ENCODE measurements around the gene TMEM63C. TPM values are rescaled to one million over a fixed set of nuclear protein-coding genes. Genes with fewer than 3 reads are reported as not detected.

TMEM63C gene
- total RNA-seq, 1 donor from 2014 or later = 0.43 TPM

GRCh38 chr14:77248666-77249065, 67.1 kb downstream of the TMEM63C start:
- intact Hi-C loops (cut with micrococcal nuclease) = no loop called here

- intact Hi-C loops (cut with micrococcal nuclease) = no loop called here
These were observed 67.7 kb downstream of the TMEM63C start for GRCh38 chr14:77249286-77249685.

- intact Hi-C loops (cut with micrococcal nuclease) = no loop called here
These were observed 69.3 kb downstream of the TMEM63C start for GRCh38 chr14:77250927-77251326.

GRCh38 chr14:77251870-77252269, 70.3 kb downstream of the TMEM63C start:
- intact Hi-C loops (cut with micrococcal nuclease) = no loop called here

- intact Hi-C loops (cut with micrococcal nuclease) = no loop called here
These were observed 72.0 kb downstream of the TMEM63C start for GRCh38 chr14:77253333-77254190.

GRCh38 chr14:77256694-77257093, 75.1 kb downstream of the TMEM63C start:
- intact Hi-C loops (cut with micrococcal nuclease) = no loop called here

GRCh38 chr14:77257700-77258099, 76.1 kb downstream of the TMEM63C start:
- intact Hi-C loops (cut with micrococcal nuclease) = no loop called here

GRCh38 chr14:77258566-77258965, 77.0 kb downstream of the TMEM63C start:
- intact Hi-C loops (cut with micrococcal nuclease) = no loop called here

- intact Hi-C loops (cut with micrococcal nuclease) = no loop called here
These were observed 77.6 kb downstream of the TMEM63C start for GRCh38 chr14:77259025-77259715.

- intact Hi-C loops (cut with micrococcal nuclease) = no loop called here
These were observed 78.6 kb downstream of the TMEM63C start for GRCh38 chr14:77260199-77260598.

- intact Hi-C loops (cut with micrococcal nuclease) = no loop called here
These were observed 79.0 kb downstream of the TMEM63C start for GRCh38 chr14:77260631-77261030.

- intact Hi-C loops (cut with micrococcal nuclease) = no loop called here
These were observed 83.0 kb downstream of the TMEM63C start for GRCh38 chr14:77264466-77265186.

- intact Hi-C loops (cut with micrococcal nuclease) = no loop called here
These were observed 83.6 kb downstream of the TMEM63C start for GRCh38 chr14:77265187-77265515.

- intact Hi-C loops (cut with micrococcal nuclease) = no loop called here
These were observed 84.2 kb downstream of the TMEM63C start for GRCh38 chr14:77265561-77266335.

GRCh38 chr14:77266336-77266735, 84.7 kb downstream of the TMEM63C start:
- intact Hi-C loops (cut with micrococcal nuclease) = no loop called here

GRCh38 chr14:77267937-77268699, 86.5 kb downstream of the TMEM63C start:
- intact Hi-C loops (cut with micrococcal nuclease) = no loop called here

- intact Hi-C loops (cut with micrococcal nuclease) = no loop called here
These were observed 87.5 kb downstream of the TMEM63C start for GRCh38 chr14:77268989-77269600.

GRCh38 chr14:77270361-77271112, 88.9 kb downstream of the TMEM63C start:
- intact Hi-C loops (cut with micrococcal nuclease) = no loop called here

GRCh38 chr14:77271113-77271710, 89.6 kb downstream of the TMEM63C start, which contains the start of gene NGB:
Gene NGB, minus strand, starts transcription at chr14:77271206. Its CDS starts 269 bp downstream, at chr14:77270937.
- intact Hi-C loops (cut with micrococcal nuclease) = no loop called here

Data from T-helper 2 cell treated with Interferon-gamma antibody and Interleukin-4, amounts not matched to agents 100 ng/mL and 5 ng/mL, for 36 hours (primary cell).